ENCODE measurements around the gene PTBP1.

DNA sequence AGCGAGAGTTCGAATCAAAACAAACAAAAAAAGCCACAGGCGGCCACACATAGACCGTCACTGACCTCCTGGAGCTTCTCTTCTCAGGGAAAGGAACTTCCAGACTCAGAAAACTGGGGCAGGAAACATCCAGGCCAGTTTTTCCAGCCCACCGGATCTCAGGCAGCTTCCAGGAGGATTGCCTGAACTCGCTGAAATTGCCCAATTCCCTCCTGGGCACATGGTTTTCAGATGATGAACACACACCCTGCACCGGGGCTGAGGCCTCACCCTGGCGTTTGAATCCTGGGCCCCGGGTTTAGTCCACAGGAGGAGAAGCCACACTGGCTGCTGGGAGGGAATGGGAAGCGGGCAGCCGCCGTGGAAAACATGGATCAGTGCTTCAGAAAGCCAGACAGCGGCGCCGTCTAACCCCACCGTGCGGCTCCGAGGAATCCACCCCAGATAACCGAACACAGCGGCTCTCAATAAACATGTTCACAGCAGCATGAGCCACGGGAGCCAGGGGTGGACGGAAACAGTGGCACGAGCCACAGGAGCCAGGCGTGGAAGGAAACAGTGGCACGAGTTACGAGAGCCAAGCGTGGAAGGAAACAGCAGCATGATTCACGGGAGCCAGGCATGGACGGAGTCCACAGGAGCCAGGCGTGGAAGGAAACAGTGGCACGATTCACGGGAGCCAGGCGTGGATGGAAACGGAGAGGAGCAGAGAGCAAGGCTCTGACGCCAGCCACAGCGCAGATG is 18.2 kb upstream of the PTBP1 start:
- TF ChIP-seq, protein P1, sequence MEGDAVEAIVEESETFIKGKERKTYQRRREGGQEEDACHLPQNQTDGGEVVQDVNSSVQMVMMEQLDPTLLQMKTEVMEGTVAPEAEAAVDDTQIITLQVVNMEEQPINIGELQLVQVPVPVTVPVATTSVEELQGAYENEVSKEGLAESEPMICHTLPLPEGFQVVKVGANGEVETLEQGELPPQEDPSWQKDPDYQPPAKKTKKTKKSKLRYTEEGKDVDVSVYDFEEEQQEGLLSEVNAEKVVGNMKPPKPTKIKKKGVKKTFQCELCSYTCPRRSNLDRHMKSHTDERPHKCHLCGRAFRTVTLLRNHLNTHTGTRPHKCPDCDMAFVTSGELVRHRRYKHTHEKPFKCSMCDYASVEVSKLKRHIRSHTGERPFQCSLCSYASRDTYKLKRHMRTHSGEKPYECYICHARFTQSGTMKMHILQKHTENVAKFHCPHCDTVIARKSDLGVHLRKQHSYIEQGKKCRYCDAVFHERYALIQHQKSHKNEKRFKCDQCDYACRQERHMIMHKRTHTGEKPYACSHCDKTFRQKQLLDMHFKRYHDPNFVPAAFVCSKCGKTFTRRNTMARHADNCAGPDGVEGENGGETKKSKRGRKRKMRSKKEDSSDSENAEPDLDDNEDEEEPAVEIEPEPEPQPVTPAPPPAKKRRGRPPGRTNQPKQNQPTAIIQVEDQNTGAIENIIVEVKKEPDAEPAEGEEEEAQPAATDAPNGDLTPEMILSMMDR (IDR thresholded peaks at IDR 0.05; ENCODE audit: insufficient read depth, low read length, poor library complexity, severe bottlenecking) = no peak
- no peak for TF ChIP-seq EZH2phosphoT487 (conservative IDR thresholded peaks at IDR 0.05; ENCODE audit: low read length)

Measured in SU-DHL-6 (cell line).